ENCODE measurements around the gene ABCA3.

DNA sequence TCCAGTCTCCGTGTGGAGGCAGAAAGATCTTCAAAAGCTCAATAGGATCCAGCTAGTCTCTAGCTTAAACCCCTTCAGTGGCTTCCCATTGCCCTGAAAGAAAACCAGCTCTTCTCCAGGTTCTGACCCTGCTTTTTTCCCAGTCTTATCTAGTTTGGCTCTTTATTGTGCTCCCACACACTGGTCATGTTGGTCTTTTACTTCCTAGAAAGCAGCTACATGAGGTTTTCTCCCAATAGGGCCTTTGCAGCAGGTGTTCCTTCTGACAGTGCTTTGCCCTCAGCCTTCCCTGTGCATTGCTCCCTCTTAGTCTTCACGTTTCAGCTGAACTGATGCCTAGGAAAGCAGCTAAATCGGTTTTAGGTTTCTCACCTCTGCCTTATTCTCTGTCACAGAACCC, 21.7 kb upstream of the ABCA3 start:
- TF ChIP-seq TAF1 (IDR thresholded peaks at IDR 0.05; ENCODE audit: borderline replicate concordance, insufficient read depth, low read length), result no peak
- TF ChIP-seq, protein P1, sequence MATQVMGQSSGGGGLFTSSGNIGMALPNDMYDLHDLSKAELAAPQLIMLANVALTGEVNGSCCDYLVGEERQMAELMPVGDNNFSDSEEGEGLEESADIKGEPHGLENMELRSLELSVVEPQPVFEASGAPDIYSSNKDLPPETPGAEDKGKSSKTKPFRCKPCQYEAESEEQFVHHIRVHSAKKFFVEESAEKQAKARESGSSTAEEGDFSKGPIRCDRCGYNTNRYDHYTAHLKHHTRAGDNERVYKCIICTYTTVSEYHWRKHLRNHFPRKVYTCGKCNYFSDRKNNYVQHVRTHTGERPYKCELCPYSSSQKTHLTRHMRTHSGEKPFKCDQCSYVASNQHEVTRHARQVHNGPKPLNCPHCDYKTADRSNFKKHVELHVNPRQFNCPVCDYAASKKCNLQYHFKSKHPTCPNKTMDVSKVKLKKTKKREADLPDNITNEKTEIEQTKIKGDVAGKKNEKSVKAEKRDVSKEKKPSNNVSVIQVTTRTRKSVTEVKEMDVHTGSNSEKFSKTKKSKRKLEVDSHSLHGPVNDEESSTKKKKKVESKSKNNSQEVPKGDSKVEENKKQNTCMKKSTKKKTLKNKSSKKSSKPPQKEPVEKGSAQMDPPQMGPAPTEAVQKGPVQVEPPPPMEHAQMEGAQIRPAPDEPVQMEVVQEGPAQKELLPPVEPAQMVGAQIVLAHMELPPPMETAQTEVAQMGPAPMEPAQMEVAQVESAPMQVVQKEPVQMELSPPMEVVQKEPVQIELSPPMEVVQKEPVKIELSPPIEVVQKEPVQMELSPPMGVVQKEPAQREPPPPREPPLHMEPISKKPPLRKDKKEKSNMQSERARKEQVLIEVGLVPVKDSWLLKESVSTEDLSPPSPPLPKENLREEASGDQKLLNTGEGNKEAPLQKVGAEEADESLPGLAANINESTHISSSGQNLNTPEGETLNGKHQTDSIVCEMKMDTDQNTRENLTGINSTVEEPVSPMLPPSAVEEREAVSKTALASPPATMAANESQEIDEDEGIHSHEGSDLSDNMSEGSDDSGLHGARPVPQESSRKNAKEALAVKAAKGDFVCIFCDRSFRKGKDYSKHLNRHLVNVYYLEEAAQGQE (IDR thresholded peaks at IDR 0.05; ENCODE audit: insufficient read depth in 1 of 2, low read depth in 2 of 2, low read length in 2 of 2), result no peak
- no peak for TF ChIP-seq SIN3A (IDR thresholded peaks at IDR 0.05; ENCODE audit: borderline replicate concordance, insufficient read depth, low read length)
- no peak for TF ChIP-seq POLR2AphosphoS5 (IDR thresholded peaks at IDR 0.05; ENCODE audit: low read depth, low read length)
- TF ChIP-seq FOXP2 (optimal IDR thresholded peaks at IDR 0.05; ENCODE audit: borderline replicate concordance, extremely low read depth, extremely low read length, insufficient read depth), result no peak
